Upper lobe of left lung (tissue), 4 donors: Measurements from ENCODE around the gene ARHGAP10.

Experiments
- CTCF ChIP-seq, 6 experiments: fragments of 450-650 bp in 4 of 6; fragments of 200-600 bp in 2 of 6; sonication (generic) in 2 of 6; IDR thresholded peaks; one replicate each; pipeline ENCODE4 v1.5.1; 2016 to 2019; ENCODE audit warnings: antibody characterized with exemption in 6 of 6
- EP300 ChIP-seq, 4 donors: sonication (generic); formaldehyde crosslinking; IDR thresholded peaks; one replicate each; pipeline ENCODE4 v1.5.1; 2017; ENCODE audit warnings: antibody characterized with exemption in 4 of 4, control low read depth in 2 of 4
- POLR2A ChIP-seq, 4 donors: fragments of 450-650 bp; IDR thresholded peaks; one replicate each; pipeline ENCODE4 v1.5.1; 2016 to 2017; ENCODE audit warnings: antibody characterized with exemption in 4 of 4, mild to moderate bottlenecking in 2 of 4

- no peak for TF ChIP-seq CTCF (IDR thresholded peaks at IDR 0.05)
- no peak for TF ChIP-seq POLR2A (IDR thresholded peaks at IDR 0.05)
- TF ChIP-seq EP300 (IDR thresholded peaks at IDR 0.05) = no peak
Measured at GRCh38 chr4:147938496-147938895, 206.6 kb downstream of the ARHGAP10 start.
